HG02840 (cell line): ENCODE results near the gene ACTG1.

Source experiments
- ATAC-seq: cut with Tn5 transposase; IDR thresholded peaks from one replicate; pipeline ENCODE4 v1.9.1; 2021; ENCODE audit warnings: mild to moderate bottlenecking, moderate library complexity, moderate number of reproducible peaks; ENCODE audit not compliant: unreplicated experiment, low FRiP score

ACTG1 gene

GRCh38 chr17:81483085-81483861 is 29.3 kb downstream of the ACTG1 start:
- ATAC-seq: no peak

GRCh38 chr17:81482673-81483072 is 29.9 kb downstream of the ACTG1 start:
- no peak for ATAC-seq

- ATAC-seq: no peak
Observed at GRCh38 chr17:81481815-81482505, 30.6 kb downstream of the ACTG1 start.

- ATAC-seq: no peak
Observed at GRCh38 chr17:81481073-81481799, 31.4 kb downstream of the ACTG1 start.

- ATAC-seq: no peak
Observed at GRCh38 chr17:81480140-81481072, 32.2 kb downstream of the ACTG1 start.

- no peak for ATAC-seq
Observed at GRCh38 chr17:81479175-81480071, 33.2 kb downstream of the ACTG1 start.

- ATAC-seq: no peak
Observed at GRCh38 chr17:81478119-81478518, 34.5 kb downstream of the ACTG1 start.

GRCh38 chr17:81477173-81477572 is 35.4 kb downstream of the ACTG1 start:
- ATAC-seq: no peak

- ATAC-seq: no peak
Observed at GRCh38 chr17:81476635-81477034, 36.0 kb downstream of the ACTG1 start.

GRCh38 chr17:81476097-81476496 is 36.5 kb downstream of the ACTG1 start:
- ATAC-seq: no peak

GRCh38 chr17:81474958-81475357 is 37.6 kb downstream of the ACTG1 start:
- no peak for ATAC-seq

- ATAC-seq: no peak
Observed at GRCh38 chr17:81473019-81473418, 39.6 kb downstream of the ACTG1 start.

- no peak for ATAC-seq
Observed at GRCh38 chr17:81471818-81472456, 40.7 kb downstream of the ACTG1 start.

- no peak for ATAC-seq
Observed at GRCh38 chr17:81470944-81471817, 41.4 kb downstream of the ACTG1 start.

- no peak for ATAC-seq
Observed at GRCh38 chr17:81470270-81470943, 42.2 kb downstream of the ACTG1 start.

- no peak for ATAC-seq
Observed at GRCh38 chr17:81469266-81469665, 43.3 kb downstream of the ACTG1 start.

- no peak for ATAC-seq
Observed at GRCh38 chr17:81468770-81469121, 43.9 kb downstream of the ACTG1 start.
